Small intestine (tissue), 7 donors: ENCODE data around the gene MTMR2. TPM values are rescaled to one million over a fixed set of nuclear protein-coding genes. Genes with fewer than 3 reads are reported as not detected.

Experiments
- DNase-seq, 2 donors: peaks; one replicate each; pipeline versions ENCODE4 v3.0.0 to v3.0.0-alpha.2; 2013
- FAIRE-seq: peaks from 2 replicates; lab custom pipeline; 2012; peaks lifted over from hg19 to GRCh38; lab: Jason Lieb, UNC
- H3K27ac ChIP-seq, 3 donors: one replicate each; pipeline ENCODE4 v1.5.1; 2013; ENCODE audit warnings: low read length in 2 of 3, mild to moderate bottlenecking in 2 of 3, control low read depth in 1 of 3, inconsistent platforms in 1 of 3, low read depth in 1 of 3, moderate library complexity in 1 of 3
- H3K27me3 ChIP-seq, 3 donors: one replicate each; pipeline ENCODE4 v1.6.1; 2013; ENCODE audit warnings: low read length in 3 of 3, inconsistent platforms in 1 of 3; ENCODE audit not compliant: control insufficient read depth in 3 of 3, insufficient read depth in 3 of 3
- H3K36me3 ChIP-seq, 3 donors: one replicate each; pipeline ENCODE4 v1.6.1; 2013; ENCODE audit warnings: low read length in 3 of 3, inconsistent platforms in 1 of 3, low read depth in 1 of 3, mild to moderate bottlenecking in 1 of 3, moderate library complexity in 1 of 3; ENCODE audit not compliant: control insufficient read depth in 3 of 3, insufficient read depth in 2 of 3
- H3K4me1 ChIP-seq, 3 donors: one replicate each; pipeline ENCODE4 v1.6.1; 2013; ENCODE audit warnings: low read length in 2 of 3, inconsistent platforms in 1 of 3, low read depth in 1 of 3, mild to moderate bottlenecking in 1 of 3, moderate library complexity in 1 of 3; ENCODE audit not compliant: control insufficient read depth in 3 of 3, insufficient read depth in 2 of 3
- H3K4me3 ChIP-seq, 3 donors: one replicate each; pipeline ENCODE4 v1.5.1; 2013; ENCODE audit warnings: low read length in 3 of 3, control low read depth in 1 of 3, inconsistent platforms in 1 of 3, low read depth in 1 of 3, mild to moderate bottlenecking in 1 of 3, moderate library complexity in 1 of 3
- H3K9me3 ChIP-seq, 2 donors: one replicate each; pipeline ENCODE4 v1.6.1; 2013; ENCODE audit warnings: low read depth in 1 of 2, low read length in 1 of 2; ENCODE audit not compliant: control insufficient read depth in 2 of 2, insufficient read depth in 1 of 2
- WGBS, 3 donors: extraction: QIAGEN DNeasy Blood & Tissue Kit; methylation state at CpG; one replicate each; pipeline ENCODE4 v1.1.7; 2013; 5-methylcytosine and 5-hydroxymethylcytosine counted together
- polyA plus RNA-seq, 4 donors: library from polyadenylated mRNA; stranded (reverse) in 3 of 4; unstranded in 1 of 4; fragments of 200-250 nt in 3 of 4; fragments of 120-200 nt in 1 of 4; gene quantifications; one replicate each; pipeline versions ENCODE4 v1.2.1 to v1.2.3, GENCODE V29; 2013
- donor health status: healthy with polysubstance abuse.
- donor health status: control.
- donor health status: control.
- donor health status: Bipolar disorder and iron deficiency.
- donor health status: healthy.

The MTMR2 gene
- polyA plus RNA-seq, 4 donors: 4.7 to 26.8 (median 9.9) TPM

- Histone ChIP-seq H3K36me3 (no peaks in the 10 kb centered on the region), H3K27ac (peak overlapping the region; percentile 92 to 96 (median 96)), H3K9me3 (no peaks in the 10 kb centered on the region), H3K4me1 (no peaks in the 10 kb centered on the region), H3K27me3 (no peaks in the 10 kb centered on the region), H3K4me3 (peak overlapping the region; percentile 64 to 91 (median 81))
- WGBS, 3 donors: 0 to 2% (median 1%) methylated on average over 7 of the region's 7 CpGs
- DNase-seq (no peak), FAIRE-seq (no peak)
Measured at GRCh38 chr11:95923439-95923727, 524 bp downstream of the MTMR2 start.

DNA sequence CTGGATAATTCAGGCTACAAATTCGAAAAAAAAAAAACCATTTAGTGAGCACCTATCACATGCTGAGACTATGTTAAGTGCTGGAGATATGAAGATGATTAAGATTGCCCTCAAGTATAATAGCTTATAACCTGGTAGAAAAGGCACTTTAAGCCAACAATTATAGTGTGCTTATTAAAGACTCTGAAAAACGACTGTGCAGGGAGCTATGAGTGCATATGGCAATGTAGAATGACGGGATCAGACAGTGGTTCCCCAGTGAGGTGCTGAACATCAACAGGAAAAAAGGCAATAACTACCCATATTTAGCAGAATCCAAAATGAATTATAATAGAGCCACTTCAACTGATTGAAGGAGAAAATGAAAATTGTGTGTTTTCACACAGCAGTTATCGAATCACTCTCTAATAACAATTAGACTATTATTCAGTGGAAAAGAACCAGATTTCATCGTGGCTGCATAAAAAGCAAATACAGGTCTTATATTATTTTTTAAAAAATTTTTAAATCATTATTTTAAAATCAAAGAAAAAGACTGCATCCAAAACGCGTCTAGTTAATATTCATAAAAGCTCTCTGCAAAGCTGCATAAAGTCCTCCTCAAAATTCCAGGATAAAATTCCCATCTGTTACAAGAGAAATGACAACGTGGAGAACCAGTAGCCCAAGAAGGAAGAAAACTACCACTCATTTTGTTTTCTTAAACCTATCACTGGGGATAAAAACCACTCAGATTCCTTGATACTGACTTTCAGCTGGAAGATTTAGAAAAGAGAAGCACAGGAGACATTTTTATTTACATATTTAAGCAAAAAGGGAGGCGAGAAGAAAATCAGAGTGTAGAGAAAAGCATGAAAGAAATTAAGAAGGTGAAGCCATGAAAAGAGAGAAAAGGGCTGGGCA is 1.1 kb downstream of the MTMR2 start:
- DNase-seq (peak in 1 of 2 donors; percentile 3), FAIRE-seq (no peak)
- 20 to 31% (median 31%) methylated on average over 9 of the region's 9 CpGs for WGBS, 3 donors
- H3K4me1 ChIP-seq: no peaks in the 10 kb centered on the region
- no peaks in the 10 kb centered on the region for H3K27me3 ChIP-seq
- peak overlapping the region; percentile 92 to 96 (median 96) for H3K27ac ChIP-seq
- H3K9me3 ChIP-seq: no peaks in the 10 kb centered on the region
- H3K36me3 ChIP-seq: no peaks in the 10 kb centered on the region
- peak overlapping the region; percentile 64 to 91 (median 81) for H3K4me3 ChIP-seq

DNA sequence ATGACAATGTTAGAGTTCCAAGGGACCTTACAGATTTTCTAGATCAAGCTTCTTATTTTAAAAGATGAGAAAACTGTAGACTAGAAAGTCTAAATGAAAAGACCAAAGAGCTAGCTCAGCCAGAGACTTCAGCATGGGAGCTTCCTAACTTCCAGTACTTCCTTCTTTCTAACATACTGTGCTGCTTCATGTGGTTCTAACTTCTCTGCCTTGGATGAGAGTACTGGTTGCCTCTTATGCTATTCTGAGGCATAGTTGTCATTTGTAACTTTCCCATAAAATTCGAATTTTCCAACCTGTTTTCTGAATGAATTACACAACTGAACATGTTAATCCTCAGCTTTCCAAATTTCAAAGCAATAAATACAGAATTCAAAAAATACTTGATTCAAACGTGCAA is 1.8 kb downstream of the MTMR2 start:
- no peak for FAIRE-seq

GRCh38 chr11:95920460-95921105 is 3.3 kb downstream of the MTMR2 start:
- Histone ChIP-seq H3K27me3 (no peaks in the 10 kb centered on the region), H3K4me3 (no peak overlapping the region), H3K27ac (no peak overlapping the region), H3K36me3 (no peaks in the 10 kb centered on the region), H3K9me3 (no peaks in the 10 kb centered on the region), H3K4me1 (peaks cover 0 to 2% (median 0%) of the 10 kb centered on the region in 3 donors)
- 81 to 94% (median 88%) methylated on average over 3 of the region's 3 CpGs for WGBS, 3 donors
- DNase-seq (no peak), FAIRE-seq (no peak)

More for the DNA sequence above, 1.8 kb downstream of the MTMR2 start:
- H3K9me3 ChIP-seq: no peaks in the 10 kb centered on the region
- no peaks in the 10 kb centered on the region for H3K36me3 ChIP-seq
- H3K4me1 ChIP-seq: peaks cover 0 to 2% (median 0%) of the 10 kb centered on the region in 3 donors
- H3K4me3 ChIP-seq: no peak overlapping the region
- H3K27me3 ChIP-seq: no peaks in the 10 kb centered on the region
- no peak overlapping the region for H3K27ac ChIP-seq
- DNase-seq: no peak
- WGBS, 3 donors: 27 to 54% (median 44%) methylated on average over 2 of the region's 2 CpGs

- Histone ChIP-seq H3K27ac (no peak overlapping the region), H3K4me1 (peaks cover 0 to 2% (median 0%) of the 10 kb centered on the region in 3 donors), H3K36me3 (no peaks in the 10 kb centered on the region), H3K27me3 (no peaks in the 10 kb centered on the region), H3K4me3 (no peak overlapping the region), H3K9me3 (no peaks in the 10 kb centered on the region)
- FAIRE-seq (no peak), DNase-seq (no peak)
- 80 to 88% (median 85%) methylated on average over 3 of the region's 3 CpGs for WGBS, 3 donors
Measured at GRCh38 chr11:95919514-95919913, 4.4 kb downstream of the MTMR2 start.

GRCh38 chr11:95918720-95919119 is 5.2 kb downstream of the MTMR2 start:
- no peaks in the 10 kb centered on the region for H3K9me3 ChIP-seq
- 84 to 91% (median 88%) methylated on average over 3 of the region's 3 CpGs for WGBS, 3 donors
- peaks cover 0 to 2% (median 0%) of the 10 kb centered on the region in 3 donors for H3K4me1 ChIP-seq
- no peaks in the 10 kb centered on the region for H3K27me3 ChIP-seq
- DNase-seq (no peak), FAIRE-seq (no peak)
- no peak overlapping the region for H3K4me3 ChIP-seq
- no peaks in the 10 kb centered on the region for H3K36me3 ChIP-seq
- no peak overlapping the region for H3K27ac ChIP-seq

GRCh38 chr11:95918056-95918455 is 5.9 kb downstream of the MTMR2 start:
- H3K4me3 ChIP-seq: no peak overlapping the region
- DNase-seq (no peak), FAIRE-seq (no peak)
- H3K9me3 ChIP-seq: no peaks in the 10 kb centered on the region
- no peaks in the 10 kb centered on the region for H3K27me3 ChIP-seq
- peaks cover 0 to 4% (median 2%) of the 10 kb centered on the region in 3 donors for H3K4me1 ChIP-seq
- no peaks in the 10 kb centered on the region for H3K36me3 ChIP-seq
- WGBS, 3 donors: 79 to 88% (median 80%) methylated on average over 2 of the region's 2 CpGs
- H3K27ac ChIP-seq: no peak overlapping the region

DNA sequence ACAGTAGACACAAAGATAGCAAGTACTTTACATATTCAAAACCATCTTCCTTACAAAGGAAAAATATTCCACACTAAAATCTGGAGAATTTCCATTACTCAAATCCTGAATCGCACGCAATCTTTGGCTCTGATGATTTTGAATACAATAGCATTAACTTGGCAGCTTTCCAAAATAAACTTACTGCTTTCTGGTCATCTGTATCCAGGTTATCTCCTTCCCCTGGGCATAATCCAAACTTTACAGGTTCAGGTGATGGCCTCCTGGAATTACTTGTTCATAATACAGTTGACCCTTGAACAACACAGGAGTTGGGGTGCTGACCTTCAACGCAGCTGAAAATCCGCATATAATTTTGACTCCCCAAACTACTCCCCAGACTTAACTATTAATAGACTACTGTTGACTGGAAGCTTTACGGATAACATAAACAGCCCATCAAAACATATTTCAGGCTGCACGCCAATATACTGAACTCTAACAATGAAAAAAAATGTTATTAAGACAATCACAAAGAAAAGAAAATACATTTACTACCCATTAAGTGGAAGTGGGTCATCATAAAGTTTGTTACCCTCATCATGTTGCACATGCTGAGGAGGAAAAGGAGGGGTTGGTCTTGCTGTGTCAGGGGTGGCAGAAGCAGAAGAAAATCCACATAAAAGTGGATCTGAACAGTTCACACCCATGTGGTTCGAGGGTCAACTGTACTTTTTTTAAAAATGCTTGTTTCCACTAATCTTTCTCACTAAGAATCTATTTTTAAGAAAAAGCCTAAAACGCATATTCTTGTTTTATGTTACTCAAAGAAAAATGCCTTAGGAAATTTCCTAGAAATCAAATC is 6.5 kb downstream of the MTMR2 start:
- no peaks in the 10 kb centered on the region for H3K36me3 ChIP-seq
- H3K27me3 ChIP-seq: no peaks in the 10 kb centered on the region
- H3K4me3 ChIP-seq: no peak overlapping the region
- H3K9me3 ChIP-seq: no peaks in the 10 kb centered on the region
- peak overlapping the region in 2 of 3 donors; percentile 15 to 39 for H3K27ac ChIP-seq
- FAIRE-seq (no peak), DNase-seq (peak; percentile 34 to 36)
- H3K4me1 ChIP-seq: peaks cover 0 to 4% (median 2%) of the 10 kb centered on the region in 3 donors
- WGBS, 3 donors: 36 to 42% (median 40%) methylated on average over 8 of the region's 8 CpGs
